ENCODE results near the gene TCN1. TPM values are rescaled to one million over a fixed set of nuclear protein-coding genes. Genes with fewer than 3 reads are reported as not detected.
"Not testable (repeated sequence)": the region's sequence is repeated elsewhere in the genome, so short reads cannot be mapped to it uniquely, and the experiment has no call there.

TCN1 gene
- polyA plus RNA-seq, 6 donors from 2014 or later: not detected

GRCh38 chr11:59848439-59848838 lies 17.8 kb downstream of the TCN1 start:
- H3K27ac Mint-ChIP-seq; H3K4me3 Mint-ChIP-seq; H3K27me3 Mint-ChIP-seq; H3K36me3 Mint-ChIP-seq; H3K4me1 Mint-ChIP-seq; DNase-seq; H3K9me3 Mint-ChIP-seq; ATAC-seq (ENCODE audit: low read depth in 2 of 2): not testable (repeated sequence)

DNA sequence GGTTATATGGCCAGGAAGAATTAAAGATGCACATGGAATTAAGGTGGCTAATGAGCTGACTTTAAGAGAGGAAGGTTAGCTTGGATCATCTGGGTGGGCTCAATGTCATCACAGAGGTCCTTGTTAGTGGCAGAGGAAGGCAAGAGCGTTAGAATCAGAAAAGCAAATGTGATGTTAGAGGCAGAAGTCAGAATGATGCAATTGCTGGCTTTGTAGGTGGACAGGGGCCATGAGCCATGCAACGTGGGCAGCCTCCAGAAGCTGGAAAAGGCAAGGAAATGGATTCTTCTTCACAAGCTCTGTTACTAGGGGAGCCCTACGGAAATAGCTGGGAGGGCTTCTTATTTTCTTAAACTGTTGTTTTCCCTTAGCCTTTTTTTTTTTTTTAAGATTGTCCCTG lies 18.7 kb downstream of the TCN1 start:
- peaks cover 0 to 2% (median 0%) of the 10 kb centered on the region in 7 donors for H3K9me3 Mint-ChIP-seq
- H3K4me1 Mint-ChIP-seq: no peaks in the 10 kb centered on the region
- ATAC-seq (ENCODE audit: low read depth in 2 of 2) (no peak), DNase-seq (no peak)
- peaks cover 0 to 7% (median 0%) of the 10 kb centered on the region in 3 donors for H3K27me3 Mint-ChIP-seq
- H3K27ac Mint-ChIP-seq: peak overlapping the region in 1 of 6 donors; percentile 63
- no peak overlapping the region for H3K4me3 Mint-ChIP-seq
- H3K36me3 Mint-ChIP-seq: peaks cover 0 to 8% of the 10 kb centered on the region in 2 donors

DNA sequence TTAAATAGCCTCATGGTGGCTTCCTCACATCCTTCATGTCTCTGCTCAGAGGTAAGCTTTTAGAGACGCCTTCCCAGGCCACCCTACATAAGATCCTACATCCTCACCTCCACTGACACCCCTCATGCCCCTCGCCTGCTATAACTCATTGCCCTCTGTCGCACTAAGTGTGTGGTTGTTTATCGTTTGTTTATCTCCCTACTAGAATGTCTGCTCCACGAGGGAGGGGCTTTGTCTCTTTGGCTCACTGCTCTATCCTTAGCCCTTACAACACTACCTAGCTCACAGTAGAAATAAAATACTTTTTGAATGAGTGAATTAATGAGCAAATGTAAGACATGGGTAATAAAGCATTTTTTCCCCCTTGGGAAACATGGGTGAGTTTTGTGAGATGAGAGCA lies 19.7 kb downstream of the TCN1 start:
- ATAC-seq (ENCODE audit: low read depth in 2 of 2) (no peak), DNase-seq (no peak)
- Mint-ChIP-seq H3K27me3 (peaks cover 0 to 7% (median 5%) of the 10 kb centered on the region in 3 donors), H3K9me3 (peaks cover 0 to 2% (median 0%) of the 10 kb centered on the region in 7 donors), H3K36me3 (peaks cover 0 to 8% of the 10 kb centered on the region in 2 donors), H3K4me1 (no peaks in the 10 kb centered on the region), H3K27ac (peak overlapping the region in 1 of 6 donors; percentile 36), H3K4me3 (no peak overlapping the region)

DNA sequence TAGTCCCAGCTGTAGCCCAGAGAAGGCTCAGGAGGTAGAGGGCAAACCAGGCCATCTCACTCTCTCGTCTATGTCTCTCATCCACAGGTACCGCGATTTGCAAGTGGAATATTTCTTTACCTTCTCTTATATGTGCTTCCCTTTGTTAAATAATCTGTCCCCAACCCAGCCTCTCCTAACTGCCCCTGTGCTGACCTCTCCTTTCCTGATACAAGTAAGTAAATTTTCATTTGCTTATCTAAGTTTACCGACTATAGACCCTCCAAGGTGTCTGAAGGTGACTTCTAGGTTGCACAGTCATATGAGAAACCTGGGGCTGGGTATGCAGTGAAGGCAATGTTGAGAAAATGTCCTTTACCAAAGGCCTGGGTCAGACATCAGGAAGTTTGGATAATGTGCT lies 20.9 kb downstream of the TCN1 start, which contains the start of gene CBLIF:
TSS of gene CBLIF (minus strand) at position 101 of the 400 bp plus-strand sequence. CDS start at position 55, 46 bp downstream.
- peaks cover 0 to 4% of the 10 kb centered on the region in 2 donors for H3K36me3 Mint-ChIP-seq
- ATAC-seq (ENCODE audit: low read depth in 2 of 2): no peak
- peaks cover 0 to 5% (median 1%) of the 10 kb centered on the region in 3 donors for H3K27me3 Mint-ChIP-seq
- H3K4me1 Mint-ChIP-seq: no peaks in the 10 kb centered on the region
- no peak within 1 kb of the TSS for H3K4me3 Mint-ChIP-seq
- DNase-seq: no peak
- H3K27ac Mint-ChIP-seq: peak within 1 kb of the TSS in 2 of 6 donors; percentile 4 to 33
- H3K9me3 Mint-ChIP-seq: peaks cover 0 to 2% (median 0%) of the 10 kb centered on the region in 7 donors

DNA sequence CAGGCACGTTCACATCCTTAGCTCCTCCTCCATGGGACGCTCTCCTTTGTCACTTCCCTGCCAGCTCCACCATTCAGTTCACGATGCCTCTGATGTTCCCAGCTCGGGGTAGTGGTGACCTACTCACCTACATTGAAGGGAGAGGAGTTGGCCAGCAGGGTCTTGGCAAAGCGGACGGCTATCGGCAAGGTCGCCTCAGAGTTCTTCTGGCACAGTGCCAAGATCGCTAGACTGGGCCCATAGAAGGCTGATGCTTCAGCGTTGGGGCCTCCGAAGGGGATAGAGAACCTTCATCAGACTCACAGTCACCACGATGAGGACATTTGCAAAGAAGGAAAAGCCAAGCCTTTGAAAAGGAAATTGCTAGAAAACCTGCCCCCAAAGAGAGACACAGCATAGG lies 24.0 kb downstream of the TCN1 start:
- H3K27me3 Mint-ChIP-seq: peaks cover 0 to 7% (median 5%) of the 10 kb centered on the region in 3 donors
- H3K9me3 Mint-ChIP-seq: no peaks in the 10 kb centered on the region
- ATAC-seq (ENCODE audit: low read depth in 2 of 2): no peak
- H3K36me3 Mint-ChIP-seq: peaks cover 0 to under 1% of the 10 kb centered on the region in 2 donors
- H3K27ac Mint-ChIP-seq: no peak overlapping the region
- DNase-seq: no peak
- H3K4me1 Mint-ChIP-seq: no peaks in the 10 kb centered on the region
- no peak overlapping the region for H3K4me3 Mint-ChIP-seq

GRCh38 chr11:59841514-59841913 lies 24.8 kb downstream of the TCN1 start:
- ATAC-seq (ENCODE audit: low read depth in 2 of 2) (no peak), DNase-seq (no peak)
- H3K4me3 Mint-ChIP-seq: no peak overlapping the region
- H3K4me1 Mint-ChIP-seq: no peaks in the 10 kb centered on the region
- peaks cover 0 to 7% (median 5%) of the 10 kb centered on the region in 3 donors for H3K27me3 Mint-ChIP-seq
- H3K9me3 Mint-ChIP-seq: no peaks in the 10 kb centered on the region
- H3K36me3 Mint-ChIP-seq: no peaks in the 10 kb centered on the region
- no peak overlapping the region for H3K27ac Mint-ChIP-seq

DNA sequence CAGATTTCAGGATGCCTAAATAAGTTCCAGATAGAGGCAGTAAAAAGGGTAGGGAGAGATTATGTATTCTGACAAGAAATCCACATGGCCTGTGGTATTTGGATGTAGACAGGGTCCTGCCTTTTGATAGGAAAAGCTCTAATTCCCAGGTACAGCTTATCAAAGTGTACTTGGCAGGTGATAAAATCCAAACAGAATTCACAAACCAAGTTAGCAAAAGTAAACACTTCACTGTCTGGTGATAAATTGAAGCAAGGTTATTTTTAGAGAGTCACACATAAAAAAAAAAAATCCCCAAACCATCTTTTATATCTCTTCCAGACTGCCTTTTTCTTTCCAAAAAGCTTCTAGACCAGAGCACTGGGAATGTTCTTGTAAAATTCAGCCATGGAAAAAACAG lies 26.7 kb downstream of the TCN1 start:
- H3K36me3 Mint-ChIP-seq: no peaks in the 10 kb centered on the region
- peaks cover 0 to 7% (median 5%) of the 10 kb centered on the region in 3 donors for H3K27me3 Mint-ChIP-seq
- H3K9me3 Mint-ChIP-seq: no peaks in the 10 kb centered on the region
- no peak for ATAC-seq (ENCODE audit: low read depth in 2 of 2)
- no peak overlapping the region for H3K27ac Mint-ChIP-seq
- no peak for DNase-seq
- H3K4me1 Mint-ChIP-seq: peaks cover 0 to 2% (median 0%) of the 10 kb centered on the region in 3 donors
- no peak overlapping the region for H3K4me3 Mint-ChIP-seq

- no peaks in the 10 kb centered on the region for H3K36me3 Mint-ChIP-seq
- ATAC-seq (ENCODE audit: low read depth in 2 of 2) (no peak), DNase-seq (no peak)
- H3K27ac Mint-ChIP-seq: no peak overlapping the region
- peaks cover 0 to 7% (median 0%) of the 10 kb centered on the region in 3 donors for H3K27me3 Mint-ChIP-seq
- no peak overlapping the region for H3K4me3 Mint-ChIP-seq
- peaks cover 5 to 12% (median 8%) of the 10 kb centered on the region in 3 donors for H3K4me1 Mint-ChIP-seq
- H3K9me3 Mint-ChIP-seq: no peaks in the 10 kb centered on the region
Observed at GRCh38 chr11:59833602-59834001, 32.7 kb downstream of the TCN1 start.

DNA sequence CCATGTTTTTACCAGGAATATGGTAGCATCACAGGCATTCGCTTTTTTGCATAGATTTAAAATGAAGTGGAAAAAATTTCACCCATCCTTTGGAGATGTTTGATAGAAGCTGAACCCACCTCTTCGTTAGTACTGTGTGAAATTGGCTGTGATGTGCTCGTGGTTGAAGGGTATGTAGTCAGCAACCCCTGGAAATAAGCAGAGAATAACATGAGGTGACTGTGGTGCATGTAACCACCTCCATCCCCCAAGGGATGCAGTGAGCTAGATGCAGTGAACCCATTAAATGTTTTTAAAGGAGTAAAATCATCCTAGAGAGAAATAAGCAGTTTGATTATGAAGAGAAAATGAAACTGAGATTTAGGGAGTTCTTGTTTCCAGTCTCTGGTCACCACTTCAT lies 36.9 kb downstream of the TCN1 start:
- H3K27me3 Mint-ChIP-seq: peaks cover 0 to 4% (median 4%) of the 10 kb centered on the region in 3 donors
- H3K9me3 Mint-ChIP-seq: no peaks in the 10 kb centered on the region

GRCh38 chr11:59822989-59823566 lies 43.2 kb downstream of the TCN1 start:
- peak; percentile 34 for DNase-seq
- no peak overlapping the region for H3K27ac Mint-ChIP-seq
- no peak overlapping the region for H3K4me3 Mint-ChIP-seq

More for the DNA sequence above, 36.9 kb downstream of the TCN1 start:
- Mint-ChIP-seq H3K36me3 (no peaks in the 10 kb centered on the region), H3K4me1 (peaks cover 4 to 10% (median 5%) of the 10 kb centered on the region in 3 donors), H3K27ac (peak overlapping the region in 2 of 6 donors; percentile 24 to 65), H3K4me3 (peak overlapping the region in 2 of 8 donors; percentile 29 to 45)
- no peak for DNase-seq
- no peak for ATAC-seq (ENCODE audit: low read depth in 2 of 2)

GRCh38 chr11:59818572-59818971 lies 47.7 kb downstream of the TCN1 start:
- no peak for DNase-seq

More at GRCh38 chr11:59822989-59823566, 43.2 kb downstream of the TCN1 start:
- ATAC-seq (ENCODE audit: low read depth in 2 of 2): peak; percentile 78 to 80
- Mint-ChIP-seq H3K9me3 (no peaks in the 10 kb centered on the region), H3K4me1 (peaks cover 4 to 14% (median 6%) of the 10 kb centered on the region in 3 donors), H3K27me3 (peaks cover 0 to 4% (median 4%) of the 10 kb centered on the region in 3 donors), H3K36me3 (no peaks in the 10 kb centered on the region)

GRCh38 chr11:59816434-59816833 lies 49.9 kb downstream of the TCN1 start:
- not testable (repeated sequence) for H3K9me3 Mint-ChIP-seq; H3K27ac Mint-ChIP-seq; DNase-seq; ATAC-seq (ENCODE audit: low read depth in 2 of 2); H3K36me3 Mint-ChIP-seq; H3K27me3 Mint-ChIP-seq
- Mint-ChIP-seq H3K4me1 (peaks cover 15 to 37% (median 16%) of the 10 kb centered on the region in 3 donors), H3K4me3 (peak overlapping the region in 1 of 8 donors; percentile 31)

More at GRCh38 chr11:59818572-59818971, 47.7 kb downstream of the TCN1 start:
- Mint-ChIP-seq H3K4me3 (no peak overlapping the region), H3K27ac (no peak overlapping the region), H3K4me1 (peaks cover 15 to 31% (median 22%) of the 10 kb centered on the region in 3 donors), H3K9me3 (no peaks in the 10 kb centered on the region), H3K27me3 (peaks cover 0 to 5% (median 0%) of the 10 kb centered on the region in 3 donors), H3K36me3 (no peaks in the 10 kb centered on the region)
- ATAC-seq (ENCODE audit: low read depth in 2 of 2): no peak

DNA sequence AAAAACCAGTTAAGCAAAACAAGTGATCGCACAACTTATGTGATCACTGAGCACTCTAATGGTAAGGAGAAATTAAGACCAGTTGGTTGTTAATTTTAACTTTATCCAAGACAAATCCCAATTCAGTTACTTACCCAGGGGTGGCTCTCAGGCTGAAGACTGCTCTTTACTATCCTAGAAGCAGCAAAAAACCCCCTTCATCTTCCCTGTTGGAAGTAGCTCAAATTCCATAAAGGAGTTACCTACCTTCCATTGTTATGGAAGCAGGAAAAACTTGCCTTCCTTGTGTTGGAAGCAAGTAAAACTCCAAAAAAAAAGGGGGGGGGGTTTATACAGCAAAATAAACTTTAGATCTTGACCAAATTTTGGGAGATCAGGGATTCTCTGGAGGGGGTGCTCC lies 50.5 kb downstream of the TCN1 start:
- DNase-seq: no peak
- no peak overlapping the region for H3K4me3 Mint-ChIP-seq
- H3K36me3 Mint-ChIP-seq: no peaks in the 10 kb centered on the region
- H3K9me3 Mint-ChIP-seq: no peaks in the 10 kb centered on the region
- H3K27ac Mint-ChIP-seq: no peak overlapping the region
- H3K4me1 Mint-ChIP-seq: peaks cover 20 to 44% (median 22%) of the 10 kb centered on the region in 3 donors
- H3K27me3 Mint-ChIP-seq: peaks cover 0 to 5% (median 0%) of the 10 kb centered on the region in 3 donors
- ATAC-seq (ENCODE audit: low read depth in 2 of 2): no peak

GRCh38 chr11:59814021-59814420 lies 52.3 kb downstream of the TCN1 start:
- ATAC-seq (ENCODE audit: low read depth in 2 of 2) (no peak), DNase-seq (no peak)
- peak overlapping the region in 1 of 6 donors; percentile 66 for H3K27ac Mint-ChIP-seq
- H3K4me3 Mint-ChIP-seq: peak overlapping the region in 2 of 8 donors; percentile 18 to 77
- H3K27me3 Mint-ChIP-seq: peaks cover 0 to 5% (median 0%) of the 10 kb centered on the region in 3 donors
- H3K4me1 Mint-ChIP-seq: peaks cover 21 to 58% (median 28%) of the 10 kb centered on the region in 3 donors
- no peaks in the 10 kb centered on the region for H3K36me3 Mint-ChIP-seq
- peaks cover 0 to 1% (median 0%) of the 10 kb centered on the region in 7 donors for H3K9me3 Mint-ChIP-seq
